Measurements from ENCODE around the gene PTPRU.

DNA sequence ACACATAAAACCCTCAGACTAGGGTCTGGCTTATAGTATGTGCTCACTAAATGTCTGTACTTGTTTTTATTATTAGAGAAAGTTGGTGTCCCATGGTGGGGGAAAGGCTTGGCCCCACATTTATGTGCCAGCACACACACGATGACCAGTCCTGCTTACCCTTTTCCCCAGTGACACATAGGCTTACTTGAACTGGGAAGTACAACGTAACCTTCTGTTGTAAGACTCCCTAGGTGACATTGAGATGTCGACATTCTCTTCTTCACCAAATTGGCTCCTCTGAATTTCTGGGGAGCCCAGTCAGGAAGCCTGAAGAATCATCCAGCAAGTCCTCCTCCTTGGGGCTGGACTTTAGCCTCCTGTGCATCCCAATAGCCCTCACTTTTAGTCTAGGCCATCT is 3.9 kb upstream of the PTPRU start:
- no peak for TF ChIP-seq POLR2AphosphoS5 (IDR thresholded peaks at IDR 0.05; ENCODE audit: low read depth, low read length)
- TF ChIP-seq, protein P1, sequence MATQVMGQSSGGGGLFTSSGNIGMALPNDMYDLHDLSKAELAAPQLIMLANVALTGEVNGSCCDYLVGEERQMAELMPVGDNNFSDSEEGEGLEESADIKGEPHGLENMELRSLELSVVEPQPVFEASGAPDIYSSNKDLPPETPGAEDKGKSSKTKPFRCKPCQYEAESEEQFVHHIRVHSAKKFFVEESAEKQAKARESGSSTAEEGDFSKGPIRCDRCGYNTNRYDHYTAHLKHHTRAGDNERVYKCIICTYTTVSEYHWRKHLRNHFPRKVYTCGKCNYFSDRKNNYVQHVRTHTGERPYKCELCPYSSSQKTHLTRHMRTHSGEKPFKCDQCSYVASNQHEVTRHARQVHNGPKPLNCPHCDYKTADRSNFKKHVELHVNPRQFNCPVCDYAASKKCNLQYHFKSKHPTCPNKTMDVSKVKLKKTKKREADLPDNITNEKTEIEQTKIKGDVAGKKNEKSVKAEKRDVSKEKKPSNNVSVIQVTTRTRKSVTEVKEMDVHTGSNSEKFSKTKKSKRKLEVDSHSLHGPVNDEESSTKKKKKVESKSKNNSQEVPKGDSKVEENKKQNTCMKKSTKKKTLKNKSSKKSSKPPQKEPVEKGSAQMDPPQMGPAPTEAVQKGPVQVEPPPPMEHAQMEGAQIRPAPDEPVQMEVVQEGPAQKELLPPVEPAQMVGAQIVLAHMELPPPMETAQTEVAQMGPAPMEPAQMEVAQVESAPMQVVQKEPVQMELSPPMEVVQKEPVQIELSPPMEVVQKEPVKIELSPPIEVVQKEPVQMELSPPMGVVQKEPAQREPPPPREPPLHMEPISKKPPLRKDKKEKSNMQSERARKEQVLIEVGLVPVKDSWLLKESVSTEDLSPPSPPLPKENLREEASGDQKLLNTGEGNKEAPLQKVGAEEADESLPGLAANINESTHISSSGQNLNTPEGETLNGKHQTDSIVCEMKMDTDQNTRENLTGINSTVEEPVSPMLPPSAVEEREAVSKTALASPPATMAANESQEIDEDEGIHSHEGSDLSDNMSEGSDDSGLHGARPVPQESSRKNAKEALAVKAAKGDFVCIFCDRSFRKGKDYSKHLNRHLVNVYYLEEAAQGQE (IDR thresholded peaks at IDR 0.05; ENCODE audit: insufficient read depth in 1 of 2, low read depth in 2 of 2, low read length in 2 of 2): no peak
- TF ChIP-seq FOXP2 (optimal IDR thresholded peaks at IDR 0.05; ENCODE audit: borderline replicate concordance, extremely low read depth, extremely low read length, insufficient read depth): no peak
- no peak for TF ChIP-seq TAF1 (IDR thresholded peaks at IDR 0.05; ENCODE audit: borderline replicate concordance, insufficient read depth, low read length)
